HepG2 (cell line): ENCODE measurements around the gene SLC12A3. TPM values are rescaled to one million over a fixed set of nuclear protein-coding genes. Genes with fewer than 3 reads are reported as not detected.
A peak's percentile ranks its signal among the peaks of the same experiment; 100 is the strongest.

Source experiments
- BRCA1 ChIP-seq: sonication (generic); formaldehyde crosslinking; IDR thresholded peaks from 2 replicates; pipeline ENCODE4 v1.4.0; 2020; ENCODE audit warnings: missing genetic modification reagents
- CBX2 ChIP-seq, 2 experiments: fragments of 200-600 bp in 1 of 2; sonication (generic); formaldehyde crosslinking in 1 of 2; IDR thresholded peaks; 2 replicates each; pipeline versions ENCODE4 v1.7.0 to v1.8.1; 2018 to 2022; ENCODE audit warnings: low read depth in 2 of 2, low read length in 1 of 2, mild to moderate bottlenecking in 1 of 2, missing genetic modification reagents in 1 of 2
- DZIP1 ChIP-seq: sonication (generic); formaldehyde crosslinking; IDR thresholded peaks from 2 replicates; pipeline ENCODE4 v1.5.0; 2020; ENCODE audit warnings: mild to moderate bottlenecking, missing genetic modification reagents
- MEF2D ChIP-seq: sonication (generic); formaldehyde crosslinking; IDR thresholded peaks from 2 replicates; pipeline ENCODE4 v1.5.1; 2020; ENCODE audit warnings: mild to moderate bottlenecking, missing genetic modification reagents
- MXD4 ChIP-seq: IDR thresholded peaks from 2 replicates; pipeline ENCODE4 v1.6.1; 2016; ENCODE audit warnings: mild to moderate bottlenecking, missing biosample characterization, missing genetic modification reagents
- NCOR1 ChIP-seq: fragments of 200-600 bp; sonication (generic); IDR thresholded peaks from 2 replicates; pipeline ENCODE4 v1.7.0; 2017; ENCODE audit warnings: antibody characterized with exemption, low read length, borderline replicate concordance
- NRL ChIP-seq: sonication (generic); formaldehyde crosslinking; IDR thresholded peaks from 2 replicates; pipeline ENCODE4 v1.5.0; 2020; ENCODE audit warnings: missing genetic modification reagents, mild to moderate bottlenecking, moderate library complexity, borderline replicate concordance
- PREB ChIP-seq: sonication (generic); formaldehyde crosslinking; IDR thresholded peaks from 2 replicates; pipeline ENCODE4 v1.4.0; 2020; ENCODE audit warnings: missing genetic modification reagents
- RXRB ChIP-seq: IDR thresholded peaks from 2 replicates; pipeline ENCODE4 v1.6.1; 2016; ENCODE audit warnings: borderline replicate concordance, missing genetic modification reagents, missing compliant biosample characterization
- SAFB2 ChIP-seq: sonication (generic); formaldehyde crosslinking; IDR thresholded peaks from 2 replicates; pipeline ENCODE4 v1.5.1; 2020; ENCODE audit warnings: missing genetic modification reagents, low read depth, mild to moderate bottlenecking, borderline replicate concordance
- ZHX2 ChIP-seq, 2 experiments: sonication (generic) in 1 of 2; formaldehyde crosslinking in 1 of 2; IDR thresholded peaks; 2 replicates each; pipeline versions ENCODE4 v1.6.1 to v1.9.0; 2014 to 2022; ENCODE audit warnings: antibody characterized with exemption in 1 of 2, borderline replicate concordance in 1 of 2, inconsistent platforms in 1 of 2, low read depth in 1 of 2, missing genetic modification reagents in 1 of 2
- ZKSCAN5 ChIP-seq: sonication (generic); formaldehyde crosslinking; IDR thresholded peaks from 2 replicates; pipeline ENCODE4 v1.5.1; 2020; ENCODE audit warnings: mild to moderate bottlenecking, missing genetic modification reagents
- ZNF138 ChIP-seq: sonication (generic); formaldehyde crosslinking; IDR thresholded peaks from 2 replicates; pipeline ENCODE4 v1.5.0; 2020; ENCODE audit warnings: mild to moderate bottlenecking, low read depth, missing genetic modification reagents
- ZNF225 ChIP-seq: sonication (generic); formaldehyde crosslinking; IDR thresholded peaks from 2 replicates; pipeline ENCODE4 v1.4.0; 2020; ENCODE audit warnings: mild to moderate bottlenecking, missing genetic modification reagents
- ZNF383 ChIP-seq: sonication (generic); formaldehyde crosslinking; IDR thresholded peaks from 2 replicates; pipeline ENCODE4 v1.4.0; 2020; ENCODE audit warnings: missing genetic modification reagents, mild to moderate bottlenecking, borderline replicate concordance
- ZNF615 ChIP-seq: sonication (generic); formaldehyde crosslinking; IDR thresholded peaks from 2 replicates; pipeline ENCODE4 v1.5.0; 2020; ENCODE audit warnings: mild to moderate bottlenecking, missing genetic modification reagents, borderline replicate concordance
- ZNF652 ChIP-seq: IDR thresholded peaks from 2 replicates; pipeline ENCODE4 v1.6.1; 2016; ENCODE audit warnings: low read depth, borderline replicate concordance
- ZNF720 ChIP-seq: sonication (generic); formaldehyde crosslinking; IDR thresholded peaks from 2 replicates; pipeline ENCODE4 v1.4.0; 2020; ENCODE audit warnings: missing genetic modification reagents
- ZNF784 ChIP-seq: sonication (generic); formaldehyde crosslinking; IDR thresholded peaks from 2 replicates; pipeline ENCODE4 v1.5.1; 2020; ENCODE audit warnings: missing genetic modification reagents, mild to moderate bottlenecking, borderline replicate concordance
- polyA plus RNA-seq, 8 experiments: library from polyadenylated mRNA; depleted of rRNA in 3 of 8; stranded (reverse) in 7 of 8; unstranded in 1 of 8; fragments of >200 nt; fragmentation: Illumina TruSeq in 4 of 8; extraction: Trizol in 4 of 8; gene quantifications; 2 replicates each; pipeline versions ENCODE4 v1.2.1 to v1.2.3, GENCODE V29; 2011 to 2016; ENCODE audit warnings: low read depth in 4 of 8, missing spikeins in 1 of 8, mixed read lengths in 1 of 8; ENCODE audit not compliant: insufficient read depth in 1 of 8
- total RNA-seq, 5 experiments: library from RNA; depleted of rRNA; stranded (reverse); fragments of >200 nt; fragmentation: Illumina TruSeq; extraction: Trizol; gene quantifications; 2 replicates each; pipeline ENCODE4 v1.2.3, GENCODE V29; 2016; ENCODE audit warnings: low read depth in 1 of 5

Gene SLC12A3
- total and polyA plus RNA-seq, 2 of the 13 experiments (the other 11 are each of a cell fraction or from before 2014, with no cell fraction given), result 6.2 TPM; not detected in 1

GRCh38 chr16:56861092-56861610, 3.9 kb upstream of the SLC12A3 start (continued):
- TF ChIP-seq ZHX2 (IDR thresholded peaks at IDR 0.05; ENCODE audit: low read depth) (no peak), ZHX2 (CRISPR knock-in tag; IDR thresholded peaks at IDR 0.05; ENCODE audit: borderline replicate concordance) (no peak), BRCA1 (CRISPR knock-in tag) (no peak), MXD4 (CRISPR knock-in tag) (no peak), ZNF383 (0 out of 2 replicates have a peak, but pooled peaks have one; percentile 44), CBX2 (IDR thresholded peaks at IDR 0.05; ENCODE audit: low read depth, low read length) (no peak), CBX2 (CRISPR knock-in tag; IDR thresholded peaks at IDR 0.05; ENCODE audit: low read depth) (no peak), ZKSCAN5 (CRISPR knock-in tag) (no peak), ZNF615 (CRISPR knock-in tag) (no peak), PREB (CRISPR knock-in tag) (no peak), RXRB (CRISPR knock-in tag) (no peak; the same call in 1 of the 2 replicates), NCOR1 (0 out of 2 replicates have a peak, but pooled peaks have one; percentile 5), ZNF720 (CRISPR knock-in tag) (no peak), ZNF225 (CRISPR knock-in tag) (no peak), SAFB2 (CRISPR knock-in tag) (no peak), ZNF652 (CRISPR knock-in tag) (no peak), MEF2D (CRISPR knock-in tag) (no peak), DZIP1 (CRISPR knock-in tag) (no peak), ZNF138 (no peak), NRL (CRISPR knock-in tag) (no peak), ZNF784 (CRISPR knock-in tag) (no peak)
